OCI-LY3 (cell line): ENCODE data around the gene DIO1.

Source experiments
- EZH2phosphoT487 ChIP-seq: fragments of 200-600 bp; shearing (Covaris generic); IDR thresholded peaks from 2 replicates; pipeline ENCODE4 v1.6.1; 2018; ENCODE audit warnings: antibody characterized with exemption, mixed run types, low read depth
- TF ChIP-seq, protein P1 (sequence below): fragments of 200-600, 300-600 bp; sonication (generic); IDR thresholded peaks from 2 replicates; pipeline ENCODE4 v1.5.1; 2014; ENCODE audit warnings: antibody characterized with exemption, low read length, low read depth

DNA sequence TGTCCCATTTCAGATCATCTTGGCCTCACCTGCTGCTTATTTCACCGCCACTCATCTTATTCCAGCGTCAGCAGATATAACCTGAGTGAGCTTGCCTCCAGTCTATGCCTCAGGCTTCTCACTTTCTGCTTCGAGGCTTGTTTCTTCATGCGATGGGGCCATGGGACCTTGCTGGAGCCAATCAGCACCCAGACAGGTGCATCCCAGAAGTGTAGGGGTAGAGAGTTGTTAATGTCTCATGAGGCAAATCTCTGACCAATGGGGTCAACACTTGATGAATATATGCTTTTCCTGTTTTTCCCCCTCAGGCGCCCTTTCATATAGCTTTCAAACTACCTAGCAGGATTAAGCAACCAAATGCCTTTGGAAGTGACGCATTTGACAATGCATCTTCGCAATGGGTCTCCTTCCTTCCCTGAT, 3.5 kb upstream of the DIO1 start:
- TF ChIP-seq, protein P1, sequence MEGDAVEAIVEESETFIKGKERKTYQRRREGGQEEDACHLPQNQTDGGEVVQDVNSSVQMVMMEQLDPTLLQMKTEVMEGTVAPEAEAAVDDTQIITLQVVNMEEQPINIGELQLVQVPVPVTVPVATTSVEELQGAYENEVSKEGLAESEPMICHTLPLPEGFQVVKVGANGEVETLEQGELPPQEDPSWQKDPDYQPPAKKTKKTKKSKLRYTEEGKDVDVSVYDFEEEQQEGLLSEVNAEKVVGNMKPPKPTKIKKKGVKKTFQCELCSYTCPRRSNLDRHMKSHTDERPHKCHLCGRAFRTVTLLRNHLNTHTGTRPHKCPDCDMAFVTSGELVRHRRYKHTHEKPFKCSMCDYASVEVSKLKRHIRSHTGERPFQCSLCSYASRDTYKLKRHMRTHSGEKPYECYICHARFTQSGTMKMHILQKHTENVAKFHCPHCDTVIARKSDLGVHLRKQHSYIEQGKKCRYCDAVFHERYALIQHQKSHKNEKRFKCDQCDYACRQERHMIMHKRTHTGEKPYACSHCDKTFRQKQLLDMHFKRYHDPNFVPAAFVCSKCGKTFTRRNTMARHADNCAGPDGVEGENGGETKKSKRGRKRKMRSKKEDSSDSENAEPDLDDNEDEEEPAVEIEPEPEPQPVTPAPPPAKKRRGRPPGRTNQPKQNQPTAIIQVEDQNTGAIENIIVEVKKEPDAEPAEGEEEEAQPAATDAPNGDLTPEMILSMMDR: no peak
- TF ChIP-seq EZH2phosphoT487: no peak
